ENCODE results near the gene VPS11.
"Not testable (repeated sequence)": the region's sequence is repeated elsewhere in the genome, so short reads cannot be mapped to it uniquely, and the experiment has no call there.

The VPS11 gene

DNA sequence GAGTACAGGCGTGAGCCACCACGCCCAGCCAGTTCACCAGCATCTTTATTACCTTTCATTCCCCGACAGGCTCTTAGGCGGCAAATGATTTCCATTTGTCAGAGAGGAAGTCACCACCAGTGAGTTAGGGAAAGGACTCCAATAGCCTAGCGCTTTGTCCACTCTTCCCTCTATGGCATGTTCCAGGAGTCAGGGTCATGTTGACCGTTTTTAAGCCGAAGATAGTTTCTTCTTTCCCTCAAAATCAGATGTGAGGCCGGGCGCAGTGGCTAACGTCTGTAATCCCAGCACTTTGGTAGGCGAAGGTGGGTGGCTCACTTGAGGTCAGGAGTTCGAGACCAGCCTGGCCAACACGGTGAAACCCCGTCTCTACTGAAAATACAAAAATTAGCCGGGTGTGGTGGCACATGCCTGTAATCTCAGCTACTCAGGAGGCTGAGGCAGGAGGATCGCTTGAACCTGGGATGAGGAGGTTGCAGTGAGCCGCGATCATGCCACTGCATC lies 35.6 kb downstream of the VPS11 start:
- not testable (repeated sequence) for DNase-seq (ENCODE audit: low read depth)

DNA sequence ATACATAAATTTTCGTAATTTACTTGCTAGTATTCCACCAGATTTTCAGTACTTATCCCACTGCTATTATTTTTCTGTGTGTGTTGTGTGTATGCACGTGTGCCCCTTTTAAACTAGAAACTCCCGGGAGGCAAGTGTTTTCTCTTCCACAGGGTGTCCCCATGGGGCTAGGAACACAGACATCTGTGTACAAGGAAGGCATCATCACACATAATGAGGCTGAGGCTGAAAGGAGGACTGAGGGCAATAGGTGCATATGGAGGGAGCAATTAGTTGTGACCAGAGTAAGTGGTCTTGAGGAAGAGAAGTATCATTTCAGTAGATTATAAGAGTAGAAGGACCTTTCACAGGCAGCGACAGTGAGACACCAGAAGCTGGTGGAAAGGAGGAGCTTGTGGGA lies 36.2 kb downstream of the VPS11 start:
- DNase-seq (ENCODE audit: low read depth): no peak

DNA sequence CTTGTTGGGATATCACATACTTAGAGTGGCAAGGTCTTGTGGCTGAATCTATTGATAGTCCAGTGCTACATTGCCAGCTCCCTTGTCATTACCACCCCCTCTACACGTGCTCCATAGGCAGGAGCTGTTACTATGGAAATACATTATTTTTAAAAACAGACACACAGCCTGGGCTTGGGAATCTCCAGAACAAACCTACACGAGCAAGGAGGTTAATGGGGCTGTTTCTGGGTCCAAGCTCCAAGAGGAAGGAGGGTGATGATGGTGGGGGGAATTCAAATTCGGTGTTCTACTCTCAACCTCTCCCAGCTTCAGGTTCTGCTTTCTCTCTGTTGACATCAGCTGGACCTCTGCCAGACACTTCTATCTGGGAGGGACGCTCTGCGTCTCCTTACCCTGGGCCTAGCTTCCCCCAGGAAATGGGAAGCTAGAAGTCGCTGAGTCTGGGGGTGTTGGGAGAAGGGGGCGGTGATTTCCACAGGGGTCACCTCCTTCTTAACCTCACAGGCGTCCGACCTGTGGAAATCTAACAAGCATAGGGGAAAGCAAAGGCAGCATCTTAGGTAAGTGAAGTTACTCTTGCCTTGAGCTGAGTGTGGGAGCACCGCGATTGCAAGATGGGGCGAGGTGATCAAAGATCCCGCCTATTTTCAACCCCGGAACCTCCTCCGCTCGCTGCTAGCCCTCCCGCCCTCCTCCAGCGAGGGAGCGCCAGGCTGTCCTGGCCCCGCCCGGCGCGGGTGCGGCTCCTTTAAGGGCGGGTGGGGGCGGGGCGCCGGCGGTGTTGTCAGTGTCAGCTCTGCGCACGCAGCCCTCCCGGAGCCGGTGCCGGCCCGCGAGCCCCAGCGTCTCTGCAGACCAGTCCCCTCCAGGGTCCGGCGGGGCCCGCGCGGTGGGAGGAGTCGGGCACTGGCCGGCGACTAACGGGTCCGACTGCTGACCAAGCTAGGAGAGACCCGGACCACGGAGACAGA lies 39.2 kb downstream of the VPS11 start, which contains the start of gene C2CD2L:
Gene C2CD2L, plus strand, starts transcription at position 781 of the 974 bp plus-strand sequence. CDS start 398 bp downstream, outside the sequence.
- DNase-seq (ENCODE audit: low read depth): peak; percentile 46

DNA sequence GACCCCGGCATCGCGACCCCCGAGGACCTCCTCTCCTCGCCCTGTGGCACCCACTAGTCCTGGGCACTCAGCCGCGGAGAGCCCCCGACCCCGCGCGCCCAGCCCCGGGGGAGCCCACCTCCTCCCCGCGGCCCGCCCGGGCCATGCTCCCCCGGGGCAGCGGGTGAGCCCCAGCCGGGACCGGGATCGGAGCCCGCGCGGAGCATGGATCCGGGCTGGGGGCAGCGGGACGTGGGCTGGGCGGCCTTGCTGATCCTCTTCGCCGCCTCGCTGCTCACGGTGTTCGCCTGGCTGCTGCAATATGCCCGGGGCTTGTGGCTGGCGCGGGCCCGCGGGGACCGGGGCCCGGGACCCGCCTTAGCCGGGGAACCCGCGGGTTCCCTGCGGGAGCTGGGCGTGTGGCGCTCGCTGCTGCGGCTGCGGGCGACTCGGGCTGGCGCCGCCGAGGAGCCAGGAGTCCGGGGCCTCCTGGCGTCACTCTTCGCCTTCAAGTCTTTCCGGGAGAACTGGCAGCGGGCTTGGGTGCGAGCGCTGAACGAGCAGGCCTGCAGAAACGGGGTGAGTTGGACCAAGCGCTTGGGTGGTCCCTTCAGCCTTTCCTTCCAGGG lies 40.0 kb downstream of the VPS11 start:
- DNase-seq (ENCODE audit: low read depth): no peak

DNA sequence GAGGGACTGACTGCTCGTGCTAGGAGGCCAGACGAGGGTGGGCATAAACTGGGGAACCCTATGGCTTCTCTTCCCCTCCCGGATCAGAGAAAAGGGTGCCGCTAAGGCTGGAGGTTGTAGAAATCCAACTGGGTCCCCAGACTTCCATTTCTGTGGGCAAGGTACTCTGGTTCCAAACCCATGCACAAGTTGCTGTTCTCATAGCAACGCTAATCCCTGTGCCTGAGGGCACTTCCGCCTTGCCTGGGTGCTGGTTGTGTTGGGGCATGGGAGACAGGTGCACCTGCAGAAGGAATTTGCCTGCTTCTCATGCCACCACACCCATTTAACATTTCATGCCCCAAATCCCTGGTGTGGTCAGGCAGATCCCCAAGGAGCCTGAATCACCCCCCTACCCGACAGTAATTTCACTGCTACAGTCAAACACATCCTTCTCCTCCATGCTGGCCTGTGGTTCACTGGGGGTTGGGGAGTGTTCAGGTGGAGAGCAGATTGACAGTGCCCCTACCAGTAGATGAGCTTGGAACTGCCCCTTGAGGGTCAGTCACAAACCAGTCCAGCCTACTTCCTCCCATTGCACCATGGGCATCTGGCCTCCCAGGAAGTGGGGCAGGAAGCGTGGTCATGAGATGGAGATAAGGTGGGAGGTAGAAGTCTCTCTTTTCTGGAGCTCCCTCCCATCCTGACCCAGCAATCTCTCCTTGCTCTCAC lies 40.7 kb downstream of the VPS11 start:
- no peak for DNase-seq (ENCODE audit: low read depth)

DNA sequence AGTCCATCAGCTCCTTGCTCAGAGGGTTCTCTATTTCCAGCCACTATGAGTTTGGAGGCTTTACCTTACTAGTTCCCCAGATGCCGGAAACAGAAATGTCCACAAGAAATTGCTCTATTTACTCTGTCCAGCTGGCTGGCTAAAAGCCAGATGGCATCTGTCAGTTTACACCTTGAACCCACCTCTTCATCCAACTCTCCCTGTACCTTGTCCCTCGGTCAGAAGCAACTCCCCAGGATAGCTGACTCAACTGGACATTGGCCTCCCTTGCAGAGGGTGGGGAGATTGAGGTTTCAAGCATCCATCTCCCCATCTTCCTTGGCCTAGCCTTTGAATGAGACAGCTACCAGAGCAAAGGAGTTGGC lies 41.2 kb downstream of the VPS11 start:
- no peak for DNase-seq (ENCODE audit: low read depth)

DNA sequence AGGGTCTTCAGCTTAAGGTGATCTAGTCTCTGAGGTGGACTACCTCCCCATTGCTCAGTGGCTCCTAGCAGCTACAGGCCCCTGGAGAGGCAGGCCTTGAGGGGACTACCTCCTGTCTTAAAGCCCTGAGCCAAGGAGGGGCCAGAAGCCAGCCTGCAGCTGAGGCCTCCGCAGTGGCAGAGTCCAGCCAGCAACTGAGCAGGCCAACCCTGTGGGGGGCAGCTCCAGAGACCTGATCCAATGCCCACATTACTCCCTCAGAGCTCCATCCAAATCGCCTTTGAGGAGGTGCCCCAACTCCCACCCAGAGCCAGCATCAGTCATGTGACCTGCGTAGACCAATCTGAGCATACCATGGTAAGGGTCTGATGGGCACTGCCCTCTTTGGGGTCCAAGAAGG lies 42.2 kb downstream of the VPS11 start:
- DNase-seq (ENCODE audit: low read depth): no peak

DNA sequence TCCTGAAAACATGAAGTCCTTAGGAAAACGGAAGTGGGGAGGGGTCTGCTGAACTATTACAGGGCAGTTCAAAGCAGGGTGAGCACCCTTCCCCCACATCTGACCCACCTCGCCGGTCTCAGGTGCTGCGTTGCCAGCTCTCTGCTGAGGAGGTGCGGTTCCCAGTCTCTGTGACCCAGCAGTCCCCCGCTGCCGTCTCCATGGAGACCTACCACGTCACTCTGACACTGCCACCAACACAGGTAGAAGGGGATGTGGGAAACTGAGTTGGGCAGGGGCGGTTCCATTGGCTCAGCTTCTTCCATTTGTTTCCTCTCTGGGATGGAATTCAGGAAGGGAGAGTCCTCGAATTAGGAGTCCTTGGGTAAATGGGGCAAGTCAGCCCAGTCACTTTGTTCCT lies 42.8 kb downstream of the VPS11 start:
- DNase-seq (ENCODE audit: low read depth): no peak

DNA sequence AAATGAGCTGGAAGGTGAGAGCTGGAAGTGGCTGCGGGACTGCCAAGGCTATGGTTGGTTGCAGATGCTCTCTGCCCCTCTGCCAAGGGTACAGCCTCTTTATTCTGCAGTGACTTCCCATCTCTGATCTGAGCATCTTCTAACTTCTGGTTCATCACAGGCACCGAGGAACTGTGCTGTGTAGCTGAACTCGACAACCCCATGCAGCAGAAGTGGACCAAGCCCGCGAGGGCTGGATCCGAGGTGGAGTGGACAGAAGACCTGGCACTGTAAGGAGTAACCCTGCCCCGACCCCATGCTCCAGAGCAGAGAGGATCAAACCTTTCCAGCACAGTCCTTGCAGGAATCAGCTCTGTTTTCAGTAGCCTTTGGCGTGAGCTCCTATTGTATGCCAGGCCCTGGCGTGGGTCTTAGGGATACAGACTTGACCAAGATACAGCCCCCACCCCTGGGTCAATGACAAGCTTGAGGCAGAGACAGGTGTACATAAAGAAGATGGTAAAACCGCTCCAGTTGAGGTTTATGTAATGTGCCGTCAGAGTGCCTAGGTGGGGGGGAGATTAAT lies 43.8 kb downstream of the VPS11 start:
- DNase-seq (ENCODE audit: low read depth): no peak

DNA sequence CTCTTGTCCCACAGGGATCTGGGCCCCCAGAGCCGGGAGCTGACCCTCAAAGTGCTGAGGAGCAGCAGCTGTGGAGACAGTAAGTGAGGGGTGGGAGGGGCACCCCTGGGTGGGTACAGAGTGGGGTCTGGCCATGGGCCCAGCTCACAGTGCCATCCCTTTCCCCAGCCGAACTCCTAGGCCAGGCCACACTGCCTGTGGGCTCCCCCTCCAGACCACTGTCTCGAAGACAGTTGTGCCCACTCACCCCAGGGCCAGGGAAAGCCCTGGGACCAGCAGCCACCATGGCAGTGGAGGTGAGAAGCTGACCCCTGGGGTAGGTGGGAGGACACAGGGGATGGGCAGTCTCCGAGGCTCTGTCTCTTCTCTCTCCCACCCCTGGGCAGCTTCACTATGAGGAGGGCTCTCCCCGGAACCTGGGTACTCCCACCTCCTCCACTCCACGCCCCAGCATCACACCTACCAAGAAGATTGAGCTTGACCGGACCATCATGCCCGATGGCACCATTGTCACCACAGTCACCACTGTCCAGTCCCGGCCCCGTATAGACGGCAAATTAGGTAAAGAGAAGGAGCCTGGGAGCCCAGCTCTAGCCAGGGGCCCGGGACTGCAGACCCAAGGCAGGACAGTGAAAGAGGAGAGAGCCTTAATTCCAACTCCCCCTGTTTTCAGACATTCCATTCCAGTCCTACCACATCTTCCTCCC lies 44.8 kb downstream of the VPS11 start:
- DNase-seq (ENCODE audit: low read depth): no peak

DNA sequence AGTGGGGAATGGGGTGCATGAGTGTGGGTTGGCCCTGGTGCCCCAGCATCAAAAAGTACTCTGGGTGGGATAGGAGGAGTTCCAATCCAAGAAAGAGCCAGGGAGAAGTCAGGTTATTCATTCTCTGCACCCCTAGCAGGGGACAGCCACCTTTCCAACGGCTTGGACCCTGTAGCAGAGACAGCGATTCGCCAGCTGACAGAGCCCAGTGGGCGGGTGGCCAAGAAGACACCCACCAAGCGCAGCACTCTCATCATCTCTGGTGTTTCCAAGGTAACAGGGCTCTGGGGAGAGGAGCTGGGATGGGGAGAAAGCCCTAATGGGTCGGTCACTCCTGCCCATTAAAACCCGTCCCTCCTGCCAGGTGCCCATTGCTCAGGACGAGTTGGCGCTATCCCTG lies 46.1 kb downstream of the VPS11 start:
- DNase-seq (ENCODE audit: low read depth): no peak

DNA sequence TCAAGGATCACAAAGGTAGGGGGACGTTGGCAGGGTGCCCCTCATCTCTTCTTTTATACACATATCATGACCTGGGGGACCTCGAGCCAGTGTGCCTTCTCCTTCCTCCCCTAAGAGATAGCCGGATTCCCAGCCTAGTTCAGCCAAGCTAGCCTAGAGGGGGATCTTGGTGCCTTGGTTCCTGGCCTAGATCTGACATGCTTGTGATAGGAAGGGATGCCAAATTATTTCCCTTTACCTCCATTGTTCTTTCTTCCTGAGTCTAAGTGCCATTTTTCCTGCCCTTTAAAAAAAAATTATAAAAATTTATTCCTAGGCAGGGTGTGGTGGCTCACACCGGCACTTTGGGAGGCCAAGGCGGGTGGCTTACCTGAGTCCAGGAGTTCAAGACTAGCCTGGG lies 46.7 kb downstream of the VPS11 start:
- no peak for DNase-seq (ENCODE audit: low read depth)

DNA sequence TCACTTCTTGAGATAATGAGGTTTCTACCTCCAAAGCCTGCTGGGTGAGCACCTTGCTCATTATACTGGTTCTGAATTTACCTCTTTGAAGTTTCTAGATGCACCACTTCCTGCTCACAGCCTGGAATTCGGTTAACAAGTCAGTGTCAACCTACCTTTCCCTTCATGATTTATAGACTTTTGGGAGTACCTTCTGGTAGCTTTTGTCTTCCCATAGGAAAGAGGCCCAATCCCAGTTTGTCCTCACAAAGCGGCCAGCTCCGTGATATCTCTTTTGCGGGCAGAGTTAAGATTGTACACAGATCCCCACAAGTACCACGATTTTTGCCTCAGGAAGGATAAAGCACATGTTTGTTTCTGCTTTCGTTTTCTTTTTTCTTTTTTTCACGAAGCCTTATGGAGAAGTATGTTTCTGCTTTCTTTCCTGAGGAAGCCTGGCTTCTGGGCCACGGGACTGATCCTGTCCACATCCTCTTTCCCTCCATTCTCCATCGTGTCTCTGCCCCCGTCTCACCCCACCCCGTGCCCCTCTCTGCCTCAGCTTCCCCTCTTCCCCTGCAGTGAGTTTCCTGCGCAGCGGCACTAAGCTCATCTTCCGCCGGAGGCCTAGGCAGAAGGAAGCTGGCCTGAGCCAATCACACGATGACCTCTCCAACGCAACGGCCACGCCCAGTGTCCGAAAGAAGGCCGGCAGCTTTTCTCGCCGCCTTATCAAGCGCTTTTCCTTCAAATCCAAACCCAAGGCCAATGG lies 48.0 kb downstream of the VPS11 start:
- DNase-seq (ENCODE audit: low read depth): no peak

DNA sequence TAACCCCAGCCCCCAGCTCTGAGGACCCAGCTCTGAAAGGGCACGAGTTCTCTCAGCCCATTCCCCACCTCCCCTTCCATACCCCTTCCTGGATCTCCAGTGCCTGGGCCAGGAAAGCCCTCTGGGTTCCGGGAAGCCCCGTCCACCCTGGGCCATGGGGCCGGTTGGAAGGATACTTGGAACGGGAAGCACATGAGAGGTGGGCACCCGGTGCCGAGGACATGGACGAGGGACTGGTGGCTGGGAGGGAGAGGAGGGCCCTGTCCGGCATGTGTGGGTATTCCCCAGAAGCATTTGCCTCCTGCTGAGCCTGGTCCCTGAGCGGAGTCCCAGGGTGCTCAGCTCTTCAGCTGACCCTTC lies 48.6 kb downstream of the VPS11 start:
- no peak for DNase-seq (ENCODE audit: low read depth)

DNA sequence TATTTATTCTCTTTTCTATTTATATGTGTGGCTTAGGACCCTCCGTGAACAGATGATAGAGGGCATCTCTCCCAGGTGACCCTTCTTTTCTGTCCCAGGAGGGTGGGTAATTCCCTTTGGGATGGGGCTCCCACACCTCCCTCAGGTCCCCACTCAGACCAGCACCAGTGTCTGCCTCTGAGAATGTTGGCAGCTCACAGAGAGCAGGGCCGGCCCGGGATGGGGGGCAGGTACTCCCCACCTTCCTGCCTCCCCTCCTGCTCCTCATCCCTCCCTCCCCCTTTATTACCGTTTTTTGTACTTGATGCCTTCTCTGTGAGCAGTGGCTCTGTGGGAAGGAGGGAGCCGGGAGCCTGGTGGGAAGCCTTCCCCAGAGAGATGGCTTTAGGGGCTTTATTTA lies 49.0 kb downstream of the VPS11 start:
- no peak for DNase-seq (ENCODE audit: low read depth)

DNA sequence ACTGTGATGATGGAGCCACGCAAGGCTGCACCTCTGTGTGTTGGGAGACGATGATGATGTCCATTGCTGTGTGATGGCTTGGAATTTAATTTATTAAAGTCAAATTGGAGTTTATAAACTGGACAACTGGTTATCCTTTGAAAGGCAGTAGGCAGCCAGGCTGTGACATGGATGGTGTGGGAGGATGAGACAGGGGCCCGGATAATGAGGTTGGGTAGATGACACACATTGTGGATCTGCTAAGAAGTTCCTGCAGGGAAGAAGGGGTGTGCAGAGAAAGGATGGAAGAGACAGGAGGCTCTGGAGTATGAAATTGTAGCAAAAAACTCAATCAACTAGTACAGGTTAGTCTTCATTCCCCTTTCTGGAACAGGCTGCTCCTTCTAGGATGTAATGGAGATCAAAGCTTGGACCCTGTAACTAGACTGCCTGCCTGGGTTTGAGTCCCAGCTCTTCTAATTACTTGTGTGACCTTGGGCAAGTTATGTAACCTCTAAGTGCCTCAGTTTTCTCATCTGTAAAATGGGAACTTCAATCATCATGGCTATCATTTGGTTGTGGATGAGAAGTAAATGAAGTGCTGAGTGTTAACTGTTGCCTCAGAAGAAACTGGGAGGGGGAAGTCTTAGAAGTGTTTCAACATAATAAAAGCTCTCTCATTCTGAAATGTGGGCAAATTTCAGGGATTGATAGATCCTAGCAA lies 49.5 kb downstream of the VPS11 start:
- no peak for DNase-seq (ENCODE audit: low read depth)

DNA sequence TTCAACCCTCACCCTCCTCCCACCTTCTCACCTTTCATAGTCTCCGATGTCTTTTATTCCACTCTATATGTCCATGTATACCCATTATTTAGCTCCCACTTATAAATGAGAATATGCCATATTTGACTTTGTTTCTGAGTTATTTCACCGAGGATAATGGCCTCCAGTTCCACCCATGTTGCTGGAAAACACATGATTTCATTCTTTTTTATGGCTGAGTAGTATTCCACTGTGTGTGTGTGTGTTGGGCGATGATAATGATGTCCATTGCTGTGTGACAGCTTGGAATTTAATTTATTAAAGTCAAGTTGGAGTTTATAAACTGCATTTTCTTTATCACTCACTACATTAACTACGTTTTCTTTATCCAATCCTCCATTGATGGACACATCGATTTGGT lies 50.6 kb downstream of the VPS11 start:
- no peak for DNase-seq (ENCODE audit: low read depth)

DNA sequence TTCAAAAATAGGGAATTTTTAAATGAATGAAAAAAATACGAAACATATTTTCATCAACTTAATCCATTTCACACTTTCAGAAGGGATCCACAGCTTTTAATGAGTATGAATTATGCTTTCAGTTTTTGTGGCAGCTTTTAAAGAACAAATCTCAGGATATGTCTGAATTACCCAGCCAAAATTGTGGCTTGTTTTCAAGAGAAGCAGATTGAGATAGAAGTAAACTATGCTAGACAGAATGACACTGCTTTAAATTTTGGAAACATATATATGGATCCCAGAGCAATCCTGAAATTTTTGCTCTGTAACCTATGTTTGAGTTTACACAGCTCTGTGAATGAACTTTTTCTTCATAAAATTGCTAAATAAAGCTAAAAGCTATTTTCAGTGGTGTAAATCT lies 51.3 kb downstream of the VPS11 start:
- no peak for DNase-seq (ENCODE audit: low read depth)

DNA sequence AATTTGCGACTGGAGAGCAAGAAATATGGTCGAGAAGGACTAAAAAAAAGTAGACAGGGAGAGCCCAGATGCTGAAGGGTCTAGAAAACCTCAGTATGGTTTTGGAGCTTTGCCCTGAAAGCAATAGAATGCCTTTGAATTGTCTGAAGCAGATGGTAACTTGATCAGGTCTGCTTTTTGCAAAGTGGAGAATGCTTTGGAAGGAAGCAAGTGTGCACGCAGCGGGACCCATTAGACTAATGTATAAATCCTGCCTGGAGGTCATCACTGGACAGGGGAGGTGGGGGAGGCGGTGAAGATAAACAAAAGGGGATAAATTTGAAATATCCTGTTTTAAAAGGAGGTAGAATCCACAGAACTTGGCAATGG lies 53.0 kb downstream of the VPS11 start:
- peak; percentile 20 for DNase-seq (ENCODE audit: low read depth)

DNA sequence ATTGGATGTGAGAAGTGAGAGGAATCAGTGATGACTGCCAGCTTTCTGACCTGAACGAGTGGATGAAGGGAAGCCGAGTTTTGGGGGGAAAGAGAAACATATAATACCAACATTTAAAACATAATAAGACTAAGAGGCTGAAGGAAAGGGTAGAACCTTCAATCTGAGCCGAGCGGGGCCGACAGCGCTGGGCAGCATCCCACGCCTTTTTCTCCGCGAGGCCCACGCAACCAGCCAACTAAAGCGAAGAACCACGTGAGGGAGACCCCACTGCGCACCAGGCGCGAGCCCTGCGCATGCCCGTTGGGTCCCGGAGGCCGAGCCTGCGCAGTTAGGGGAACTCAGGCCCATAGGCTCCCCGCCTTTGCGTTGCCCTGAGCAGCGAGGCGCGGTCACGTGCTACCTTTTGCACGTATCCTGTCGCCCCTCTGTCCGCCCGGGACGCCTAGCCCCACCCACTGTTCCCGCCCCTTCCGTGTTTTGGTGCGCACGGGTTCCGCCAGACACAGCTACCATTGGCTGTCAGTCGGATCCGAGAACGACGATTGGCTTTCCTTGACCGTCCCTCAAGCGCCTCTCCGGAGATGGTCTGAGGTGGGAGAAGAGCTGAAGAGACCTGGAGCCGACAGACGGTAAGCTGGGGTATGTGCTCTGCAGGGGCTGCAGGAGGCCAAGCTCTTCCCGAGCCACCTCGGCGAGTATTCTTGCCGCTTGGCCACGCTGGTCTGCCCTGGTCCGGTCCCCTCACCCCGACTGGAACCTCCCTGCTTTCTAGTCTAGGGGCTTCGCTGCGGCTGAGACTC lies 53.6 kb downstream of the VPS11 start, which contains the start of gene HINFP:
Gene HINFP, plus strand, starts transcription at position 573 of the 803 bp plus-strand sequence. CDS start 5,365 bp downstream, outside the sequence.
- DNase-seq (ENCODE audit: low read depth): peak; percentile 93

All from non-pigmented ciliary epithelial cell (primary cell).